A549 (cell line): ENCODE data around the gene PLEKHA8. TPM values are rescaled to one million over a fixed set of nuclear protein-coding genes. Genes with fewer than 3 reads are reported as not detected.

Experiments
- ATAC-seq, 2 experiments: fragments of 200-7000 bp in 1 of 2; fragments of >200 bp in 1 of 2; cut with Nextera tagmentation in 1 of 2; cut with Tn5 transposase in 1 of 2; 3 replicates each; pipeline versions ENCODE4 v1.8.0 to v1.9.1; 2018 to 2020; ENCODE audit warnings: mild to moderate bottlenecking in 1 of 2, moderate library complexity in 1 of 2
- CTCF ChIA-PET: fragments of 300-600 bp; sonication (Branson Sonifier 250); formaldehyde crosslinking; extraction: SDS; loops from one replicate; lab custom pipeline; 2021; ENCODE audit warnings: antibody characterized with exemption, inconsistent platforms; lab: Yijun Ruan, JAX
- POLR2A ChIA-PET: fragments of 350-600 bp; formaldehyde crosslinking; extraction: SDS; loops from one replicate; lab custom pipeline; 2021; ENCODE audit warnings: antibody characterized with exemption, inconsistent platforms; lab: Yijun Ruan, JAX
- DNase-seq, 2 experiments: peaks; one replicate each; pipeline versions ENCODE4 v3.0.0 to v3.0.0-alpha.2; 2011 to 2016; ENCODE audit warnings: low read depth in 1 of 2, low spot score in 1 of 2
- FAIRE-seq: peaks from 2 replicates; lab custom pipeline; 2011; peaks lifted over from hg19 to GRCh38; lab: Jason Lieb, UNC
- H3K27ac ChIP-seq, 2 experiments: fragments of >200 bp; sonication (Bioruptor Twin); formaldehyde crosslinking; 3 replicates each; pipeline ENCODE4 v1.5.1; 2016 to 2017
- H3K4me1 ChIP-seq: fragments of >200 bp; sonication (Bioruptor Twin); formaldehyde crosslinking; 3 replicates; pipeline ENCODE4 v1.6.1; 2016
- H3K4me2 ChIP-seq: fragments of >200 bp; sonication (Bioruptor Twin); formaldehyde crosslinking; 3 replicates; pipeline ENCODE4 v1.6.1; 2016
- H3K4me3 ChIP-seq: fragments of >200 bp; sonication (Bioruptor Twin); formaldehyde crosslinking; 3 replicates; pipeline ENCODE4 v1.5.1; 2016
- H3K9me3 ChIP-seq: fragments of >200 bp; sonication (Bioruptor Twin); formaldehyde crosslinking; 3 replicates; pipeline ENCODE4 v1.6.1; 2016
- EHF ChIP-seq: fragments of 250-450 bp; sonication (Bioruptor Pico); IDR thresholded peaks from 2 replicates; pipeline ENCODE4 v1.5.0; 2020; ENCODE audit warnings: mild to moderate bottlenecking
- FOSL2 ChIP-seq, 2 experiments: fragments of 450-650 bp in 1 of 2; fragments of >200 bp in 1 of 2; sonication (Bioruptor Twin) in 1 of 2; formaldehyde crosslinking; IDR thresholded peaks; 2 replicates each; pipeline versions ENCODE4 v1.5.0 to v1.6.1; 2016 to 2020; ENCODE audit warnings: mild to moderate bottlenecking in 1 of 2, moderate library complexity in 1 of 2
- GATA3 ChIP-seq: IDR thresholded peaks from 2 replicates; pipeline ENCODE4 v1.6.1; 2012; ENCODE audit warnings: borderline replicate concordance
- MYC ChIP-seq: IDR thresholded peaks from 2 replicates; pipeline ENCODE4 v1.6.1; 2012; ENCODE audit warnings: mild to moderate bottlenecking, inconsistent platforms, low read length, improper control_type of control experiment, borderline replicate concordance
- RARB ChIP-seq: fragments of 250-450 bp; sonication (Bioruptor Pico); IDR thresholded peaks from 2 replicates; pipeline ENCODE4 v1.8.0; 2021; ENCODE audit warnings: mild to moderate bottlenecking, moderate library complexity
- RFX5 ChIP-seq: fragments of 450-650 bp; IDR thresholded peaks from 2 replicates; pipeline ENCODE4 v1.7.1; 2014; ENCODE audit warnings: antibody characterized with exemption, mild to moderate bottlenecking, moderate library complexity
- TFCP2L1 ChIP-seq: fragments of 250-450 bp; sonication (Bioruptor Pico); IDR thresholded peaks from 2 replicates; pipeline ENCODE4 v1.5.0; 2021; ENCODE audit warnings: mild to moderate bottlenecking
- WGBS: methylation state at CpG from one replicate; pipeline ENCODE4 v1.1.6; 2017; ENCODE audit errors: missing lambda C conversion rate; 5-methylcytosine and 5-hydroxymethylcytosine counted together
- polyA plus RNA-seq, 4 experiments: library from polyadenylated mRNA; depleted of rRNA in 3 of 4; stranded (reverse); fragments of >200 nt; fragmentation: RNase III in 1 of 4; extraction: RNeasy Plus Mini Kit Qiagen cat#74134 plus additional on column Dnase treatment in 1 of 4; gene quantifications; 2 replicates in 3 of 4; 3 replicates in 1 of 4; pipeline ENCODE4 v1.2.3, GENCODE V29; 2011 to 2017
- TF ChIP-seq, protein P1 (sequence below): fragments of 200-600 bp; sonication (generic); IDR thresholded peaks from 2 replicates; pipeline ENCODE4 v1.6.1; 2016; ENCODE audit warnings: antibody characterized with exemption, mild to moderate bottlenecking, moderate library complexity
- TF ChIP-seq, protein P2 (sequence below): fragments of 250-450 bp; sonication (Bioruptor Pico); IDR thresholded peaks from 2 replicates; pipeline ENCODE4 v1.5.0; 2020; ENCODE audit warnings: low read depth, mild to moderate bottlenecking, moderate library complexity
- TF ChIP-seq, protein P3 (sequence below): IDR thresholded peaks from 2 replicates; pipeline ENCODE4 v1.6.1; 2012
- TF ChIP-seq, protein P4 (sequence below): IDR thresholded peaks from 2 replicates; pipeline ENCODE4 v1.6.1; 2012; ENCODE audit warnings: low read depth, borderline replicate concordance

PLEKHA8 gene
- polyA plus RNA-seq, 2 of the 4 experiments (the other 2 are of a cell fraction) = 5.9 to 10.9 TPM

DNA sequence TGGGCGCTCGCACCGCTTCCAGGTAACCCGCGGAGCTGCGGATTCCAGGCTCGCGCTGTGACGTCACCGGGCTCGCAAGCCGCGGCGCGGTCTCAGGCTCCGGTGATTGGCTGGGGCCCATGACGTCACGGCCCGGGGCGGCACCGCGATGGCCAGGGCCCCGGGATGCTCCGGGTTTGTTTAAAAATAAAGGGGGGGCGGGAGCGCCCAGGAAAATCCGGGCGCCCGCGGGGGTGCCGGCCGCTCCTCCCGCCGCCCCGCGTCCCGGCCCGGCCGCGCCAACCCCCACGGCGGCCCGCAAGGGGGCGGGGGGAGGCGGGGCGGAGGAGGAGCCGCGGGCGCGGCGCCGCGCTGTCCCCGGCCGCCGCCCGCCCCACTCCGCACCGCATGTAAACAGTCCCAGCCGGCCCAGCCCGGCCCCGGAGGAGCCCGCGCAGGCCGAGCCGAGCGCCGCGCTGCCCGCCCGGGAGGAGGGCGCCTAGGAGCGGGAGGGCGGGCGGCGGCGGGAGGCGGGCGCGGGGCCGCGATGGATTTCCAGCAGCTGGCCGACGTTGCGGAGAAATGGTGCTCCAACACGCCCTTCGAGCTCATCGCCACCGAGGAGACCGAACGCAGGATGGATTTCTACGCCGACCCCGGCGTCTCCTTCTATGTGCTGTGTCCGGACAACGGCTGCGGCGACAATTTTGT is 106.5 kb downstream of the PLEKHA8 start, which contains the start of gene MTURN:
Gene MTURN, plus strand, starts transcription at position 376 of the 690 bp plus-strand sequence. Its CDS starts 151 bp downstream, at position 527.
- CTCF ChIA-PET = interaction anchor here (0.7 to 1.9 kb wide), 6 partner anchors 8 to 279 kb away, joined by 3 to 5 read pairs (median 3); no protein-coding TSS in a partner anchor
- ATAC-seq (peak; percentile 78 to 82), DNase-seq (peak; percentile 84 to 98), FAIRE-seq (no peak)
- POLR2A ChIA-PET = interaction anchor here (0.6 kb wide), 1 partner anchor 55 kb away, joined by 3 read pairs; no protein-coding TSS in a partner anchor
- peak within 1 kb of the TSS; percentile 69 to 87 for H3K27ac ChIP-seq
- peaks cover 4% of the 10 kb centered on the region; the same call in 1 of the 3 replicates for H3K4me1 ChIP-seq
- peak within 1 kb of the TSS; percentile 86 for H3K4me3 ChIP-seq
- H3K4me2 ChIP-seq = peak within 1 kb of the TSS; percentile 80
- 1% methylated on average over 19 of the region's 99 CpGs for WGBS
- H3K9me3 ChIP-seq = no peaks in the 10 kb centered on the region
- TF ChIP-seq, protein P1, sequence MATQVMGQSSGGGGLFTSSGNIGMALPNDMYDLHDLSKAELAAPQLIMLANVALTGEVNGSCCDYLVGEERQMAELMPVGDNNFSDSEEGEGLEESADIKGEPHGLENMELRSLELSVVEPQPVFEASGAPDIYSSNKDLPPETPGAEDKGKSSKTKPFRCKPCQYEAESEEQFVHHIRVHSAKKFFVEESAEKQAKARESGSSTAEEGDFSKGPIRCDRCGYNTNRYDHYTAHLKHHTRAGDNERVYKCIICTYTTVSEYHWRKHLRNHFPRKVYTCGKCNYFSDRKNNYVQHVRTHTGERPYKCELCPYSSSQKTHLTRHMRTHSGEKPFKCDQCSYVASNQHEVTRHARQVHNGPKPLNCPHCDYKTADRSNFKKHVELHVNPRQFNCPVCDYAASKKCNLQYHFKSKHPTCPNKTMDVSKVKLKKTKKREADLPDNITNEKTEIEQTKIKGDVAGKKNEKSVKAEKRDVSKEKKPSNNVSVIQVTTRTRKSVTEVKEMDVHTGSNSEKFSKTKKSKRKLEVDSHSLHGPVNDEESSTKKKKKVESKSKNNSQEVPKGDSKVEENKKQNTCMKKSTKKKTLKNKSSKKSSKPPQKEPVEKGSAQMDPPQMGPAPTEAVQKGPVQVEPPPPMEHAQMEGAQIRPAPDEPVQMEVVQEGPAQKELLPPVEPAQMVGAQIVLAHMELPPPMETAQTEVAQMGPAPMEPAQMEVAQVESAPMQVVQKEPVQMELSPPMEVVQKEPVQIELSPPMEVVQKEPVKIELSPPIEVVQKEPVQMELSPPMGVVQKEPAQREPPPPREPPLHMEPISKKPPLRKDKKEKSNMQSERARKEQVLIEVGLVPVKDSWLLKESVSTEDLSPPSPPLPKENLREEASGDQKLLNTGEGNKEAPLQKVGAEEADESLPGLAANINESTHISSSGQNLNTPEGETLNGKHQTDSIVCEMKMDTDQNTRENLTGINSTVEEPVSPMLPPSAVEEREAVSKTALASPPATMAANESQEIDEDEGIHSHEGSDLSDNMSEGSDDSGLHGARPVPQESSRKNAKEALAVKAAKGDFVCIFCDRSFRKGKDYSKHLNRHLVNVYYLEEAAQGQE = no peak
- TF ChIP-seq FOSL2 (IDR thresholded peaks at IDR 0.05) (no peak), FOSL2 (CRISPR knock-in tag; IDR thresholded peaks at IDR 0.05) (peak; percentile 83), RFX5 (peak; percentile 82)

DNA sequence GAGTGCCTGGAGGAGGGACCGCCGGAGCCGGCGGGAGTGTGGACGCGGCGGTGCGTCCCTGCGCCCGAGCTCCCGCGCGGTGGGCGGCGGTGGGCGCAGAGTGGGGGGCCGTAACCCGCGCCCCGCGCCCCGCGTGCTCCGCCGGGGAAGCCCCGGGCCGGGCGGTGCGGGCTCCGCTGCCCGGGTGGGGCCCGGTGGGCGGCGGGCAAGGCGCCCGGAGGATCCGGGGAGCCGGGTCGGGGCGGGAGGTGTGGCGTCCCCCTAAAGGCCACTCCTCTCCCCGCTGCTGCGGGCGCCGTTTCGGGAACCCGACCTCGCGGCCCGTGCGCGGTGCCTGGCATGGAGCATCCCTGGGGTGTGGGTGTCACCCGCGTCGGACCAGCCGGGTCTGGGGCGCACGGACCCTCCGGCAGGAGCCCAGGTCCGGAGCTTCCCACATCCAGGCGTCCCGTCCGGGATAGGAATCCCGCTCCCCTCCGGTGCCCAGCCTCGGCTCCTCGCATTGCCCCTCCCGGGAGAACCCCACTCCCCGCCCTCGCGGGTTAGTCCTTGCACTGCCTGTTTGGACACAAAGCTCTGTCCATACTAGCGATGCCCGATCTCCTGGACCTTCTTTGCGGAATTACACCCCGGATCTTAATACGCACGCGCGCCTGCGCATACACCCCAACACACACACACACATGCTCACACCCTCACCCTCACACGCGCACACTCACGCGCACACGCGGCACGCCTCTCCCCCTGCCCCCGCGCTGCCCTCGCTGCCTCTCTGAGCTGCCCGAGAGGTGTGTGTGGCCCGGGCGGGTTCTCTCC is 107.3 kb downstream of the PLEKHA8 start:
- ATAC-seq = peak; percentile 71 to 79
- DNase-seq = peak; percentile 64 to 65
- Histone ChIP-seq H3K27ac (peak overlapping the region; percentile 69 to 87), H3K4me1 (peaks cover 4% of the 10 kb centered on the region; the same call in 1 of the 3 replicates), H3K4me3 (peak overlapping the region; percentile 86), H3K4me2 (peak overlapping the region; percentile 80), H3K9me3 (no peaks in the 10 kb centered on the region)
- 0% methylated on average over 19 of the region's 93 CpGs for WGBS
- TF ChIP-seq, protein P2, sequence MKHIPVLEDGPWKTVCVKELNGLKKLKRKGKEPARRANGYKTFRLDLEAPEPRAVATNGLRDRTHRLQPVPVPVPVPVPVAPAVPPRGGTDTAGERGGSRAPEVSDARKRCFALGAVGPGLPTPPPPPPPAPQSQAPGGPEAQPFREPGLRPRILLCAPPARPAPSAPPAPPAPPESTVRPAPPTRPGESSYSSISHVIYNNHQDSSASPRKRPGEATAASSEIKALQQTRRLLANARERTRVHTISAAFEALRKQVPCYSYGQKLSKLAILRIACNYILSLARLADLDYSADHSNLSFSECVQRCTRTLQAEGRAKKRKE = no peak
- TF ChIP-seq, protein P3, sequence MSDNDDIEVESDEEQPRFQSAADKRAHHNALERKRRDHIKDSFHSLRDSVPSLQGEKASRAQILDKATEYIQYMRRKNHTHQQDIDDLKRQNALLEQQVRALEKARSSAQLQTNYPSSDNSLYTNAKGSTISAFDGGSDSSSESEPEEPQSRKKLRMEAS = peak; percentile 88
- POLR2A ChIA-PET = interaction anchor here (0.6 kb wide), 1 partner anchor 56 kb away, joined by 3 read pairs; no protein-coding TSS in a partner anchor
- no peak for FAIRE-seq
- CTCF ChIA-PET = interaction anchor here (1.0 to 1.9 kb wide), 7 partner anchors 9 to 278 kb away, joined by 3 to 7 read pairs (median 3); no protein-coding TSS in a partner anchor

DNA sequence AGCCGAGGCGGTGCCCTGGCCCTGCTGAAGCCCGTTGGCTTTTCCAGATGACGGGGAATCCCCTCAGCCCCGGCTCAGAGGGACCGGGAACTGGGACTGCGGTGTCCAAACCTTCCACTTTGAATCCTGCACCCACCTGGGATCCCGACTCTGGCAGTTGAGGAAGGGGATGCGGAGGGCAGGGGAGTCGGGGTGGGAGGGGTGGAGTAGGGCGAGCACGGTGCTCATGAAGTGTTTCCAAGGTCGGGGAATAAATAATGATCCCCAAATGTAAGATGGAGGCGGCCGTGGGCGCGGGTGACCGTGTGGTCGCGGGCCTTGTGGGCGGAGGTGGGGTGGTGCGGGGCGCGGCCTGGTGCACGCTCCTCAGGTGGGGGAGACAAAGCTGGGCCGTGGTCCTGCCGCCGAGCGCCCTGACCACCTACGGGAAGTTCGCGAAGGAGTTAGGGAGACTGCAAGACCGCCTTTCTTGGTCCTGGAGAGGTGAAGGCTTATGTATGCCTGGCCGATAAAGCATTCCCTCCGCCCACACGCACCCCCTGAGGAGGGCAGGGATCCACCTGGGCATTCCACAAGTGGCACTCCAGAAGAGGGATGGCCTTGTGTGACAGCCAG is 108.0 kb downstream of the PLEKHA8 start:
- Histone ChIP-seq H3K4me3 (peak overlapping the region; percentile 86), H3K9me3 (no peaks in the 10 kb centered on the region), H3K4me2 (peak overlapping the region; percentile 80), H3K27ac (peak overlapping the region; percentile 69 to 87), H3K4me1 (peaks cover 4% of the 10 kb centered on the region; the same call in 1 of the 3 replicates)
- ATAC-seq = no peak
- DNase-seq = peak in 1 of 2 experiments; percentile 46
- FAIRE-seq = no peak
- no peak for TF ChIP-seq TFCP2L1 (CRISPR knock-in tag)
- TF ChIP-seq, protein P4, sequence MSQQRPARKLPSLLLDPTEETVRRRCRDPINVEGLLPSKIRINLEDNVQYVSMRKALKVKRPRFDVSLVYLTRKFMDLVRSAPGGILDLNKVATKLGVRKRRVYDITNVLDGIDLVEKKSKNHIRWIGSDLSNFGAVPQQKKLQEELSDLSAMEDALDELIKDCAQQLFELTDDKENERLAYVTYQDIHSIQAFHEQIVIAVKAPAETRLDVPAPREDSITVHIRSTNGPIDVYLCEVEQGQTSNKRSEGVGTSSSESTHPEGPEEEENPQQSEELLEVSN = no peak
- TF ChIP-seq GATA3 = no peak
- TF ChIP-seq, protein P1 = no peak
- no peak for TF ChIP-seq MYC
- no peak for TF ChIP-seq RARB (CRISPR knock-in tag)
- TF ChIP-seq EHF (CRISPR knock-in tag) = no peak
- WGBS = 87% methylated on average over 26 of the region's 36 CpGs
- ChIA-PET CTCF (interaction anchor here (1.0 to 1.5 kb wide), 4 partner anchors 18 to 215 kb away, joined by 3 to 7 read pairs (median 4); no protein-coding TSS in a partner anchor), POLR2A (no interaction called here)
